Measurements from ENCODE around the gene IFI6. TPM values are rescaled to one million over a fixed set of nuclear protein-coding genes. Genes with fewer than 3 reads are reported as not detected.
A peak's percentile ranks its signal among the peaks of the same experiment; 100 is the strongest.

Gene IFI6
- total and polyA plus RNA-seq, 10 donors, result 41.6 to 85.8 (median 62.7) TPM

GRCh38 chr1:27655151-27655937 is 16.6 kb downstream of the IFI6 start:
- intact Hi-C loops (cut with DNase I; ENCODE audit: low total_unique reads), result no loop called here
- no peak for DNase-seq
- H3K4me1 ChIP-seq, result peaks cover 20 to 64% (median 43%) of the 10 kb centered on the region in 6 donors
- H3K4me3 ChIP-seq, result no peak overlapping the region
- no peaks in the 10 kb centered on the region for H3K36me3 ChIP-seq
- no peaks in the 10 kb centered on the region for H3K27me3 ChIP-seq (replicated peaks in 1 of 7)
- no peaks in the 10 kb centered on the region for H3K9me3 ChIP-seq
- WGBS, 5 donors, result 62 to 68% (median 65%) methylated on average over 11 of the region's 11 CpGs
- TF ChIP-seq POLR2A (IDR thresholded peaks at IDR 0.05), result no peak
- TF ChIP-seq POLR2AphosphoS5 (IDR thresholded peaks at IDR 0.05), result no peak
- TF ChIP-seq, protein P1, sequence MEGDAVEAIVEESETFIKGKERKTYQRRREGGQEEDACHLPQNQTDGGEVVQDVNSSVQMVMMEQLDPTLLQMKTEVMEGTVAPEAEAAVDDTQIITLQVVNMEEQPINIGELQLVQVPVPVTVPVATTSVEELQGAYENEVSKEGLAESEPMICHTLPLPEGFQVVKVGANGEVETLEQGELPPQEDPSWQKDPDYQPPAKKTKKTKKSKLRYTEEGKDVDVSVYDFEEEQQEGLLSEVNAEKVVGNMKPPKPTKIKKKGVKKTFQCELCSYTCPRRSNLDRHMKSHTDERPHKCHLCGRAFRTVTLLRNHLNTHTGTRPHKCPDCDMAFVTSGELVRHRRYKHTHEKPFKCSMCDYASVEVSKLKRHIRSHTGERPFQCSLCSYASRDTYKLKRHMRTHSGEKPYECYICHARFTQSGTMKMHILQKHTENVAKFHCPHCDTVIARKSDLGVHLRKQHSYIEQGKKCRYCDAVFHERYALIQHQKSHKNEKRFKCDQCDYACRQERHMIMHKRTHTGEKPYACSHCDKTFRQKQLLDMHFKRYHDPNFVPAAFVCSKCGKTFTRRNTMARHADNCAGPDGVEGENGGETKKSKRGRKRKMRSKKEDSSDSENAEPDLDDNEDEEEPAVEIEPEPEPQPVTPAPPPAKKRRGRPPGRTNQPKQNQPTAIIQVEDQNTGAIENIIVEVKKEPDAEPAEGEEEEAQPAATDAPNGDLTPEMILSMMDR (IDR thresholded peaks at IDR 0.05 in 8 of 11, conservative IDR thresholded peaks at IDR 0.05 in 3 of 11), result no peak
- H3K27ac ChIP-seq, result peak overlapping the region; percentile 13 to 78 (median 65)

DNA sequence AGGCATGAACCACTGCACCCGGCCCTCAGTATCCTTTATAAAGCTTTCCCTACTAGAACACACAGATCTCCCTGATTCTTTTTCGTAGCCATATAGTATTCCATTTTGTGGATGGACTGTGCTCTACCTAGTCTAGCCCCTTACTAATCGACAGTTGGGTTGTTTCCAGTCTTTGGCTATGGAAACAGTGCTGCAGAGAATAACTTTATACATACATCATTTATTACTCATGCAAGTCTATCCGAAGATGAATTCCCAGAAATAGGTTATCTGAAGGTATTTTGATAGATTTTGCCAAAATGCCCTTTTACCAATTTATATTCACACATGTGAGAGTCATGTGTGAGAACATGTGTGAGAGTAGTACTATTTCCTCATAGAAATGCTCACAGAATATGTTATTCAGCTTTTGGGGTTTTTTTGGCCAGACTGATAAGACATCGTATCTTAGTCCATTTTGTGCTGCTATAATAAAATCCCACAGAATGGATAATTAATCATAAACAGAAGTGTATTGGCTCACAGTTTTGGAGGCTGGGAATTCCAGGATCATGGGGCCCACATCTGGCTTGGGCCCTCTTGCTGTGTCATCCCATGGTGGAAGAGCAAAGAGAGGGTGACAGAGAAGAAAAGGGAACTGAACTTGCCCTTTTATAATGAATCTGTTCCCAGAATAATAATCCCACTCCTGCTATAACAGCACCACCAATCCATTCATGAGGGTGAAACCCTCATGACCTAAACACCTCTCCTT is 19.7 kb downstream of the IFI6 start:
- no peaks in the 10 kb centered on the region for H3K36me3 ChIP-seq
- H3K27me3 ChIP-seq (replicated peaks in 1 of 7), result no peaks in the 10 kb centered on the region
- H3K9me3 ChIP-seq, result no peaks in the 10 kb centered on the region
- intact Hi-C loops (cut with DNase I; ENCODE audit: low total_unique reads), result no loop called here
- H3K4me1 ChIP-seq, result peaks cover 7 to 59% (median 28%) of the 10 kb centered on the region in 6 donors
- DNase-seq, result no peak
- peak overlapping the region in 1 of 8 donors; percentile 16 for H3K27ac ChIP-seq
- WGBS, 5 donors, result 93 to 96% (median 94%) methylated on average over 5 of the region's 5 CpGs
- H3K4me3 ChIP-seq, result no peak overlapping the region
- no peak for TF ChIP-seq POLR2AphosphoS5 (IDR thresholded peaks at IDR 0.05)
- TF ChIP-seq, protein P1 (IDR thresholded peaks at IDR 0.05 in 8 of 11, conservative IDR thresholded peaks at IDR 0.05 in 3 of 11), result no peak
- TF ChIP-seq POLR2A (IDR thresholded peaks at IDR 0.05), result no peak

- peaks cover 2 to 59% (median 21%) of the 10 kb centered on the region in 6 donors for H3K4me1 ChIP-seq
- TF ChIP-seq POLR2AphosphoS5 (IDR thresholded peaks at IDR 0.05) (no peak), POLR2A (IDR thresholded peaks at IDR 0.05) (no peak)
- TF ChIP-seq, protein P1 (IDR thresholded peaks at IDR 0.05 in 8 of 11, conservative IDR thresholded peaks at IDR 0.05 in 3 of 11), result no peak
- intact Hi-C loops (cut with DNase I; ENCODE audit: low total_unique reads), result no loop called here
- no peaks in the 10 kb centered on the region for H3K27me3 ChIP-seq (replicated peaks in 1 of 7)
- H3K4me3 ChIP-seq, result no peak overlapping the region
- 32 to 55% (median 41%) methylated on average over 7 of the region's 7 CpGs for WGBS, 5 donors
- no peaks in the 10 kb centered on the region for H3K36me3 ChIP-seq
- H3K9me3 ChIP-seq, result no peaks in the 10 kb centered on the region
- H3K27ac ChIP-seq, result peak overlapping the region in 3 of 8 donors; percentile 6 to 47 (median 44)
- DNase-seq, result no peak
Observed at GRCh38 chr1:27650539-27651175, 21.3 kb downstream of the IFI6 start.

Data from spleen (tissue), 11 donors.